Mammary epithelial cell (primary cell): ENCODE data around the gene CHST12.

ENCODE experiments used
- CTCF ChIP-seq, 2 donors: IDR thresholded peaks in 1 of 2; conservative IDR thresholded peaks in 1 of 2; 2 replicates each; pipeline ENCODE4 v1.5.1; 2011 to 2012; ENCODE audit warnings: inconsistent platforms in 2 of 2, low read length in 2 of 2, mild to moderate bottlenecking in 2 of 2, control low read depth in 1 of 2, low read depth in 1 of 2; ENCODE audit not compliant: insufficient read depth in 1 of 2; ENCODE audit errors: extremely low read depth in 1 of 2
- EZH2 ChIP-seq: IDR thresholded peaks from 2 replicates; pipeline ENCODE4 v1.6.1; 2012; ENCODE audit warnings: low read length, inconsistent platforms, borderline replicate concordance

DNA sequence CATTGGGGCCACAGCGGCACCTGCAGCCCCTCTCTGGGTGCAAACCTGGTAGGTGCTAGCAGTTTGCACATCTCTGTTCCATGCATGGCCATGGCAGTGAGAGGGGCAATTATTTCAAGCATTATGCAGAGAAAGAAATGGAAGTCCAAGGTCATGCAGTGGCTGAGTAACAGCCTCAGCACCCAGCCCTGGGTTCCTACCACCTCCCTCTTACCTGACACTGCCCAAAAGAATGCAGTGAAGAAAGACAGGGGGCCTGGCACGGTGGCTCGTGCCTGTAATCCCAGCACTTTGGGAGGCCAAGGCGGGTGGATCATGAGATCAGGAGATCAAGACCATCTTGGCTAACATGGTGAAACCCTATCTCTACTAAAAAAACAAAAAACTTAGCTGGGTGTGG lies 4.9 kb upstream of the CHST12 start:
- TF ChIP-seq CTCF (conservative IDR thresholded peaks at IDR 0.05 in 1 of 2, IDR thresholded peaks at IDR 0.05 in 1 of 2; ENCODE audit: extremely low read depth in 1 of 2, insufficient read depth in 1 of 2, low read depth in 1 of 2, low read length in 2 of 2) (no peak), EZH2 (no peak)
